GM19467 (cell line): ENCODE results near the gene ANKRD26.

Experiments used
- ATAC-seq: cut with Tn5 transposase; IDR thresholded peaks from one replicate; pipeline ENCODE4 v1.9.1; 2021; ENCODE audit warnings: mild to moderate bottlenecking, moderate library complexity; ENCODE audit not compliant: unreplicated experiment

ANKRD26 gene

DNA sequence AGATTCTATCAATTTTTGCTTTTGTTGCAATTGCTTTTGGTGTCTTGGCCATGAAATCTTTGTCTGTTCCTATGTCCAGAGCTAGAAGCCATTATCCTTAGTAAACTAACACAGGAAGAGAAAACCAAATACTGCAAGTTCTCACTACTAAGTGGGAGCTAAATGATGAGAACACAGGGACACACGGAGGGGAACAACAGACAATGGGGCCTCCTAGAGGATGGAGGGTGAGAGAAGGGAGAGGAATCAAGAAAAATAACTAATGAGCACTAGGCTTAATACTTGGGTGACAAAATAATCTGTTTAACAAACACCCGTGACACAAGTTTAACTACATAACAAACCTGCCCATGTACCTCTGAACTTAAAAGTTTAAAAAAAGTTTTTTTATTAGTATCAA lies 78.2 kb downstream of the ANKRD26 start:
- no peak for ATAC-seq

DNA sequence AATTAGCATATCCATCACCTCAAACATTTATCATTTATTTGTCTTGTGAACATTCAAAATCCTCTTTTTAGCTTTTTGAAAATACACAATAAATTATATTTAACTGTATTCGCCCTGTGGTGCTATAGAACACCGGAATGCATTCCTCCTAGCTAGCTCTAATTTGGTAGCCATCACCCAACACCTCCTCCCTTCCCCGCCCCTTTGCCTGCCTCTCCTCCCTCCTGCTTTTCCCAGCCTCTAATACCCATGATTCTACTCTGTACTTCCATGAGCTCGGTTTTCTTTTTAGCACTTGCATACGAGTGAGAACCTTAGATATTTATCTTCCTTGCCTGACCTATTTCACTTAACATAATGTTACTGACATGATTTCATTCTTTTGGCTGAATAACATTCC lies 80.1 kb downstream of the ANKRD26 start:
- ATAC-seq: no peak

DNA sequence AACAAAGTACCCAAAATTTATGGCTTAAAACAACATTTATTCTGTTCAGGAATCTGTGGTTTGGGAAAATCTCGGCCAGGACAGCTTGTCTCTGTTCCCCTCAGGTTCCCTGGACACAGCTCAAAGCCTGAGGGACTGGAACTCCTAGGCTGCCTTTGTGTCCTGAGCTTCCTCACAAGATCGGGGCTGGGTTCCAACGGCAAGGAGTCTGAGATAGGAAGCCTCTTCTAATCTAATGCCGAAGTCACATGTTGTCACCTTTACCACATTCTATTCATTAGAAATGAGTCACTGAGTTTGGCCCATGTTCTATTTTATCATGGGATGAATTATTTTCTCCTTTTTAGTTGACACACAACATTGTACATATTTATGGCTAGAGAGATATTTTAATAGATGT lies 80.5 kb downstream of the ANKRD26 start:
- ATAC-seq: no peak

DNA sequence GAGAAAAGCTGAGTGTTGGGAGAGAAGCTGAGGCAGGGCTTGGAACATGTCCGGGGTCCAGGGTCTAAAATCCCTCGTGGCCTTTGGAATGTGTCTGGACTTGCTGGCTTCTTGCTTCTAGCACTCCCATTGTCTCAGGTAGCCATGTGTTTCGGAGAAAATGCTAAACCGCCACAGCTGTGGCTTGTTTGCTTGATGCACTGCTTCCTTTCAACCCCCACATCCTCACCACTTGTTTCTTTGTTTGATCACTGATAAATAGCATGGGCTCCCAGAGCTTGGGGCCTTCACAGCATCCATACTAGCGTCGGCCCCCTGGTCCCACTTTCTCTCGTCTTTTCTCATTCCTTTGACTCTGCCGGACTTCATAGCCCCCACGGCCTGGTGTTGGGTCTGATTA lies 102.7 kb downstream of the ANKRD26 start:
- no peak for ATAC-seq

DNA sequence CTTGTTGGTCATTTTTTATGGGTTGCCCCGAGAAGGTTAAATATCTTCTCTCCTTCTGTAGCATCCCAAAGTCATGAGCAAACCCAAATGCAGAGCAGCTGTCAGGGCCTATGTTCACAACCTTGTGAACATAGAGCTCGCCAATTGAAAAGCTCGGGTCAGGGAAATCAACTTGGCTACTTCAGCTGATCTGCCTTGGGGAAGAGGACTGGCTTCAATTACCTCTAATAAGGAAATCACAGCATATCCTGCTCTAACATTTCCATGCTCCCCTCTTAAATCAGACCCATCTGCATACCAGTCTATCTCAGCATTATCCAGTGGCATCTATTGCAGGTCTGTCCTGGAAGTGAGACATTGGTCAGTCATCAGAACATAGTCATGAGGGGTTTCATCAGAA lies 105.6 kb downstream of the ANKRD26 start:
- ATAC-seq: no peak

DNA sequence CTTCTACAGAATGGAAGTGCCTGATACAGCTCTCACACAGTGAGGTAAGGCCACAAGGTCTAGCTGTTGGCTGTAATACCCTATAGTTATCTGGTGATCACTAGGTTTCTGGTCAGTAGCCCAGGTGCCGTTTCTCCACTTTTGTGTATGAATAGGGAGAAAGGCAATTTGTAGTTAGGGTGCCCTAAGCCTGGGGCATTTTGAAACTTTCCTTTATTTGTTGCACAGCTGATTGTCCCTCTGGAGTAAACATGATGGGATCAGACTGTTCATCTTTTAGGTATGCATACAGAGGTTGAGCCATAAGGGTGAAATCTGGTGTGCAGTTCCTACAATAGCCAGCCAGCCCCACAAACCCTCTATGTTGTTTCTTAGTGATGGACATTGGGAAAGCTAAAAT lies 112.4 kb downstream of the ANKRD26 start:
- ATAC-seq: no peak

DNA sequence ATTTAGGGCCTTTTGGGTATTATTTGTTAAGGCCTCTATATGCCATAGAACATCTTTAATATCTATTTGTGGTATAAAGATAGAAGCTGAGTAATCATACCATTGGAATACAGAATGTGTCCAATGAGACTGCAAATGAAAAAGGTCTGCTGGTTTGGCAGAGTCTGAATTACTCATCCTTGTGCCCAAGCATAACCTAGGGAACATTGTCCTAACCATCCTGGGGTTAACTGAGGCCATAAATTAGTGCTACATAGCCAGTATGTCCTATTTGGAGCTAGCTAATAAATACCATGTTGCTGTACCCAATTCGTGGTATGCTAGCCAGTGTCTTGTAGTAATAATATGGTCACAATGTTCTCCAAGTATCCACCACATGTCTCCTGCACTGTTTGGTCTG lies 117.1 kb downstream of the ANKRD26 start:
- ATAC-seq: no peak

DNA sequence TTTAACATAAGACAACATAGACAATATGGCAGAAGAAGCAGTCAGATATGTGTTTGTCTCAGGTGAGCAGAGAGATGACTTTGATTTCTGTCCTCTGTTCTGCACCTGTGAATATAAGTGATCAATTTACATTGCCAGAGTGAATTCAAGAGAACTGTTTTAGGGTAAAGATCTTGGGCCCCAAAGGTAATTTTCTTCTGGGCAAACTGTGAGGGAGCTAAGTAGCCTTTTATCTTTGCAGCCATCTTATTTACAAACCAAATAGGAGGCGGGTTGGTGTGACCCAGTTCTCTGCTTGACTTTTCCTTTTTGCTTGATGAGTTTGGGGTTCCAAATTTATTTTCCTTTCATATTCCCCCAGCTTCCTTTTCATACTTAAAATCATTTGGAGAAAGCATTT lies 118.2 kb downstream of the ANKRD26 start:
- no peak for ATAC-seq

DNA sequence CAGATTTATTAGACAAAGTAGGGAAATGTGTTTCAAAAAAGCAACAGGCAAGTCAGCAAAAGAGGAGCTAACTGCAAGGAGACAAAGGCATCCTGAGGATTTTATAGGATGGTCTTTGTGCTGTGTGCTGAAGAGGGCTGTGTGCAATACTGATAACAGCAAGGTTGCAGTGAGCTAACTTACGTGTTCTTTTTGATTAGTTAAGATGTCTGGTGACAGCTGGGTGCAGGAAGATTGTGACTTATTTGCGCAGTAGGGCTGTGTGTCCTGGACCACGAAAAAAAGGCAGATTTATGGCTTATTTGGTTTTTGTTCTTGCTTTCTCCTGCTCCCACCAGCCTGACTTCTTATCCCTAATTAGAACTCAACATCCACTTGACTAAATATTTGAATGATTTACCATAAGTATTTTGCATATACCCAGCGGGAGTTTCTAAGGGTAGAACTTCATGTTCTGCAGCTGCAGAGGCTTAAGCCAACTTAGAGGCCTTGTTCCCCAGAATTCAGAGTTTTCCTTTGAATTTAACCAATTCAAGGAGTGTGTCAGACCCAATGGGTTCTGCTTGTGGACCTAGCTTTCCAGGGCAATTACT lies 119.0 kb downstream of the ANKRD26 start:
- no peak for ATAC-seq

DNA sequence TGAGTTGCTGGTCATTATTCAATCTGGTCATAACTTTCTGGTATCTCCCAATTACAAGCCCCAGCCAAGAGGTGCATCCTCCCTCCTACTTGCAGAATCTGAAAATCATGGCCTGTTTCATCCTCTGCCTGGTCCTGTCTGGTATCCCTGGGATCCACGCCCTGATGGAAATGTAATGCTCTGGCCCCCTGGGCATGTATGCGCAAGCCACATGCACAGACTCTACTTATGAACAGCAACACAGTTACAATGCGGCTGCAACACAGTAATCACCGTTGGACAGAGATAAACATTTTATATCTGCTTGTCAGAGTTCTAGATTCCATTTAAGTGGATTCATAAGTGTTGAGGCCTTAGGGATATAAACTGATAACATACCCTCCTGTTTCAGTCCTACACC lies 121.8 kb downstream of the ANKRD26 start:
- ATAC-seq: no peak

DNA sequence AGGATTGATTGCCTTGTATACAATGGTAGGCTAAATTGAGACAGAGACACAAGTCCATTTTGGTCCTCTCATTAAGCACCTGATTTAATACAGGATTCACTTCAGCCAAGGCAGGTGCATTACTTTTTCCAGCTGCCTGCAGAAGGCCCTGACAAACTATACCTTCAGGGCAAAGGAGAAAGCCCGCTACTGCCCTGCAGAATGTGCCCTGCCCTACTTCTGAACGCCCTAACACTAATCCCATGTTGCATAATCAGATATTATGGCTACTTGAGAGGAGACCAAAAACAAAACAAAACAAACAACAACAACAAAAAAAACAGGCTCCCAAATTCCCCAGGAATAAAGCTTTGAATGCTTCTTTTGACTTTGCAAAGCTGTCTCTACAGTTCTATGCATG lies 122.7 kb downstream of the ANKRD26 start:
- ATAC-seq: no peak

DNA sequence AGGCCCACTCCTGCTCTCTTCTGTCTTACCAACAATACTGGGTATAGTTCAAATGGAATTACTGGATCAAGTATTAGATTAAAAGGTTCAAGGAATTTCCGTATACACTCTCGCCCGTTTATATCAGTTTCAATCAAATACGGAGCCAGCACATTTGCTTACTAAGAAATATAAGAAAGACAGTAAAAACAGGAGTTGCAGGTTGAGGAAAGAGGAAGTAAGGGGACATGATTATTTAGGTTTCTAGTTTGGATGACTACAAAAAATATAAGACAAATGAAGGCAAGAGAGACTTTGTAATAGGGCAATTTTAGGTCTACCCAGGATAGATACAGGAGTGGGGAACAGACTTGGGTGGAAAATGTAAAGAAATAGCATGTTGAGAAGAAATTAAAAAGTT lies 129.6 kb downstream of the ANKRD26 start:
- ATAC-seq: no peak

DNA sequence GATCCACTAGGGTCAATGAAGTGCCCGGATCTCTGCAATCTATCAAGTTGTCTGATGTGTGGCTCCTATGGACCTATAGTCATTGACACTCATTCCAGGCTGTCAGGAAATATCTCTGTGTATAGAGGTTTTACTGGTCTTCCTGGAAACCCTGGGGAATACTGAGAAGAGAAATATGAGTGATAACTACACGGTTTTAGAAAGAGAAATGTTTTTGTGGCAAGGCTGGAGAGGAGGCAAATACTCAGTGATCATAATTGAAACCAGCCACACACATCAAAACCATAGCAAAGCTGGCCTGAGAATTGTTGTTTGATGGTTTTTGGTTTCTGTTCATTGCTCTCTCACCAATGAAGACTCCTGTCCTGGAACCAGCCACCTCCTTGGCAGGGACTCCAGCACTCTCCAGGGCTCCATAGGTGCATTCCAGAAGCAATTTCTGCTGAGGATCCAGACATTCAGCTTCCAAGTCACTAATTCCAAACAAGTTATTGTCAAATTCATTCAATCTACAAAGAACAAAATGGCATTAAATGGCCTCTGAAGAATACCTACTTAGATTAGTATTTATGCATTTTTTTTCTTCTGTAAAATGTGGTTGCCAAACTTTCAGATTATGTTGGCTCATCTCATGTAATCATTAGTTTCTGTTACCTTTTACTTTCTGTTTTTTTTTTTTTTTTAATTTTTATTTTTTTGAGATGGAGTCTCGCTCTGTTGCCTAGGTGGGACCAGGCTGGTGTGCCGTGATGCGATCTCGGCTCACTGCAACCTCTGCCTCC lies 131.0 kb downstream of the ANKRD26 start:
- peak; percentile 81 for ATAC-seq

DNA sequence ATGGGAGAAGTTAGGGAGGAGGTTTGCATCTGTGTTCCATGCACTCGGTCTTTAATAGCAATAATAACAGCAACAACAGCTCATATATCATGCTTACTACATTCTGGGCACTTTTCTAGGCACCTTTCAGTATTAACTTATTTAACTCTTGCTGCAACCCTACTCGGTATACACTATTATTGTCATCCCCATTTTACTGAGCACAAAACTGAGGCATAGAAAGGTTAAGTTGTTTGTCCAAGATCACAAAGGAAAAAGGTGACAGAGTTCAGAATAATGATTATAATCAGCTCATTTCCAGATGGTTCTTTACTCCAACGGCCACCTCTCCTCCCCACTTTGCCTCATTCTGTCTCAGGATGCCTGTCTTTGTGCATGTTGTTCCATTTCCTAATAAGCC lies 137.5 kb downstream of the ANKRD26 start:
- no peak for ATAC-seq

DNA sequence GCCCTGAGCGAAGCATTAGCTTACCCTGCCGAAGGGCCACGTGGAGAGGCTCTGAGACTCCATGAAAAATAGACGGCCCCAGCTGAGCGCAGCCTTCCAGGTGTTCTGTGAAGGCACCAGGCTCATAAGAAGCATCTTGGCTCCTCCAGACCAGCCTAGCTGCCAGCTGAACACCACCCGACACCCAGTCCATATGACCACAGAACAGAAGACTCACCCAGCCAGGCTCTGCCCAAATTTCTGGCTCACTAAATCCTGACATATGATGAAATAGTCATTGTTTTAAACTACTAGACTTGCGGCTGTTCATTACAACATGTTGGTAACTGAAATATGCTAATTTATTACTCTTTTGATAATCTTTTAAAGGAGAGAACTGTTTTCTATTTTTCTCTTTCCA lies 140.0 kb downstream of the ANKRD26 start:
- no peak for ATAC-seq

DNA sequence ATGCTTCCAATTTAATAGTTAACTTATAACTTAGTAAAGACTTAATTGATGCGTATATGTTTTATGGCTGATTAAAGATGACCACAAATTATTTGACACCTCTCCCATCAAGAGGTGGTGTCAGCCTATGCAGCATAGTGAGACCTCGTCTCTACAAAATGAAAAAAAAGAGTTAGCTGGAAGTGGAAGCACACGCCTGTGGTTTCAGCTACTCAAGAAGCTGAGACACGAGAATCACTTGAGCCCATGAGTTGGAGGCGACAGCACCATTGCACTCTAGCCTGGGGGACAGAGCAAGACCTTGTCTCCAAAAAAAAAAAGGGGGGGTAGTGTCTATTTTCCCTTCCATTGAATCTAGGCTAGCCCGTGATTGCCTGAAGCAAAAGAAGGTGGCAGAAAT lies 140.5 kb downstream of the ANKRD26 start:
- no peak for ATAC-seq
